KOPT-K1 (cell line): ENCODE results near the gene CYP2D6.

ENCODE experiments used
- H3K27ac ChIP-seq: fragments of 200-600 bp; sonication (generic); 2 replicates; pipeline ENCODE4 v1.5.1; 2016; ENCODE audit warnings: antibody characterized with exemption, mild to moderate bottlenecking, low read depth, low read length; ENCODE audit not compliant: poor library complexity, severe bottlenecking
- H3K36me3 ChIP-seq: fragments of 200-600 bp; sonication (generic); 2 replicates; pipeline ENCODE4 v1.5.1; 2017; ENCODE audit warnings: antibody characterized with exemption, mild to moderate bottlenecking, low read length, moderate library complexity; ENCODE audit not compliant: insufficient read depth
- H3K9me3 ChIP-seq: fragments of 200-600 bp; sonication (generic); 2 replicates; pipeline ENCODE4 v1.5.1; 2017; ENCODE audit warnings: antibody characterized with exemption, low read length, mild to moderate bottlenecking; ENCODE audit not compliant: insufficient read depth, poor library complexity, severe bottlenecking

CYP2D6 gene

GRCh38 chr22:42164901-42165300 lies 34.3 kb upstream of the CYP2D6 start:
- Histone ChIP-seq H3K27ac (no peak overlapping the region), H3K9me3 (no peaks in the 10 kb centered on the region), H3K36me3 (peaks cover 88% of the 10 kb centered on the region)

GRCh38 chr22:42163515-42163914 lies 32.9 kb upstream of the CYP2D6 start:
- peaks cover 88% of the 10 kb centered on the region for H3K36me3 ChIP-seq
- no peak overlapping the region for H3K27ac ChIP-seq
- no peaks in the 10 kb centered on the region for H3K9me3 ChIP-seq

- H3K27ac ChIP-seq, result no peak overlapping the region
- peaks cover 88% of the 10 kb centered on the region for H3K36me3 ChIP-seq
- no peaks in the 10 kb centered on the region for H3K9me3 ChIP-seq
Measured at GRCh38 chr22:42162728-42163489, 32.3 kb upstream of the CYP2D6 start.

- Histone ChIP-seq H3K27ac (no peak overlapping the region), H3K36me3 (peaks cover 83% of the 10 kb centered on the region), H3K9me3 (no peaks in the 10 kb centered on the region)
Measured at GRCh38 chr22:42160830-42161696, 30.5 kb upstream of the CYP2D6 start.

- Histone ChIP-seq H3K36me3 (peaks cover 83% of the 10 kb centered on the region), H3K9me3 (no peaks in the 10 kb centered on the region), H3K27ac (no peak overlapping the region)
Measured at GRCh38 chr22:42160251-42160650, 29.6 kb upstream of the CYP2D6 start.

- H3K9me3 ChIP-seq, result no peaks in the 10 kb centered on the region
- no peak overlapping the region for H3K27ac ChIP-seq
- H3K36me3 ChIP-seq, result peaks cover 82% of the 10 kb centered on the region
Measured at GRCh38 chr22:42158456-42159132, 28.0 kb upstream of the CYP2D6 start.

- Histone ChIP-seq H3K9me3 (no peaks in the 10 kb centered on the region), H3K27ac (no peak overlapping the region), H3K36me3 (peaks cover 63% of the 10 kb centered on the region)
Measured at GRCh38 chr22:42156598-42156997, 26.0 kb upstream of the CYP2D6 start.

GRCh38 chr22:42156121-42156520 lies 25.5 kb upstream of the CYP2D6 start:
- Histone ChIP-seq H3K27ac (no peak overlapping the region), H3K36me3 (peaks cover 62% of the 10 kb centered on the region), H3K9me3 (no peaks in the 10 kb centered on the region)

- Histone ChIP-seq H3K27ac (no peak overlapping the region), H3K36me3 (peaks cover 61% of the 10 kb centered on the region), H3K9me3 (no peaks in the 10 kb centered on the region)
Measured at GRCh38 chr22:42155053-42155543, 24.5 kb upstream of the CYP2D6 start.

- H3K36me3 ChIP-seq, result peaks cover 58% of the 10 kb centered on the region
- H3K27ac ChIP-seq, result no peak overlapping the region
- no peaks in the 10 kb centered on the region for H3K9me3 ChIP-seq
Measured at GRCh38 chr22:42154293-42155052, 23.9 kb upstream of the CYP2D6 start.

GRCh38 chr22:42152661-42153270 lies 22.2 kb upstream of the CYP2D6 start:
- H3K36me3 ChIP-seq, result peaks cover 54% of the 10 kb centered on the region
- no peaks in the 10 kb centered on the region for H3K9me3 ChIP-seq

GRCh38 chr22:42151924-42152635 lies 21.5 kb upstream of the CYP2D6 start:
- peaks cover 54% of the 10 kb centered on the region for H3K36me3 ChIP-seq
- no peak overlapping the region for H3K27ac ChIP-seq
- no peaks in the 10 kb centered on the region for H3K9me3 ChIP-seq

More at GRCh38 chr22:42152661-42153270, 22.2 kb upstream of the CYP2D6 start:
- H3K27ac ChIP-seq, result no peak overlapping the region

- H3K9me3 ChIP-seq, result no peaks in the 10 kb centered on the region
- H3K36me3 ChIP-seq, result peaks cover 43% of the 10 kb centered on the region
- no peak overlapping the region for H3K27ac ChIP-seq
Measured at GRCh38 chr22:42150727-42151590, 20.3 kb upstream of the CYP2D6 start.
